Activated gamma-delta T cell treated with Interleukin-2 at 50 U/mL for 16 hours (primary cell): ENCODE measurements around the gene XXYLT1.
"Not testable (repeated sequence)": the region's sequence is repeated elsewhere in the genome, so short reads cannot be mapped to it uniquely, and the experiment has no call there.

ENCODE experiments used
- DNase-seq: peaks from one replicate; pipeline ENCODE4 v3.0.0-alpha.2; 2020

XXYLT1 gene

GRCh38 chr3:195204360-195205163 is 66.4 kb downstream of the XXYLT1 start:
- DNase-seq = no peak

- peak; percentile 38 for DNase-seq
Observed at GRCh38 chr3:195203606-195204005, 67.4 kb downstream of the XXYLT1 start.

- DNase-seq = no peak
Observed at GRCh38 chr3:195201295-195201694, 69.7 kb downstream of the XXYLT1 start.

- DNase-seq = no peak
Observed at GRCh38 chr3:195200010-195200822, 70.7 kb downstream of the XXYLT1 start.

GRCh38 chr3:195198426-195199346 is 72.3 kb downstream of the XXYLT1 start:
- no peak for DNase-seq

GRCh38 chr3:195197765-195198425 is 73.1 kb downstream of the XXYLT1 start:
- DNase-seq = no peak

- no peak for DNase-seq
Observed at GRCh38 chr3:195196266-195196665, 74.7 kb downstream of the XXYLT1 start.

GRCh38 chr3:195195321-195196209 is 75.4 kb downstream of the XXYLT1 start:
- DNase-seq = no peak

- no peak for DNase-seq
Observed at GRCh38 chr3:195194559-195195206, 76.3 kb downstream of the XXYLT1 start.

GRCh38 chr3:195191580-195191979 is 79.4 kb downstream of the XXYLT1 start:
- DNase-seq = no peak

- DNase-seq = no peak
Observed at GRCh38 chr3:195189821-195190220, 81.1 kb downstream of the XXYLT1 start.

GRCh38 chr3:195188426-195188927 is 82.5 kb downstream of the XXYLT1 start:
- no peak for DNase-seq

GRCh38 chr3:195187609-195188425 is 83.1 kb downstream of the XXYLT1 start:
- no peak for DNase-seq

GRCh38 chr3:195186710-195187047 is 84.3 kb downstream of the XXYLT1 start:
- not testable (repeated sequence) for DNase-seq

GRCh38 chr3:195186041-195186709 is 84.8 kb downstream of the XXYLT1 start:
- DNase-seq = no peak

- DNase-seq = no peak
Observed at GRCh38 chr3:195185583-195185982, 85.4 kb downstream of the XXYLT1 start.

GRCh38 chr3:195184716-195185421 is 86.1 kb downstream of the XXYLT1 start:
- no peak for DNase-seq

GRCh38 chr3:195183071-195183776 is 87.7 kb downstream of the XXYLT1 start:
- no peak for DNase-seq
